Measurements from ENCODE around the gene CGB7.
"Not testable (repeated sequence)": the region's sequence is repeated elsewhere in the genome, so short reads cannot be mapped to it uniquely, and the experiment has no call there.

The CGB7 gene

GRCh38 chr19:49039736-49040135, 17.8 kb downstream of the CGB7 start:
- not testable (repeated sequence) for DNase-seq

- DNase-seq: not testable (repeated sequence)
Measured at GRCh38 chr19:49038557-49039276, 18.8 kb downstream of the CGB7 start.

- not testable (repeated sequence) for DNase-seq
Measured at GRCh38 chr19:49038111-49038510, 19.4 kb downstream of the CGB7 start.

- not testable (repeated sequence) for DNase-seq
Measured at GRCh38 chr19:49036815-49037214, 20.7 kb downstream of the CGB7 start, which contains the start of gene CGB1. Gene CGB1, minus strand, starts transcription at chr19:49036895. Its CDS starts 184 bp downstream, at chr19:49036711.

- DNase-seq: not testable (repeated sequence)
Measured at GRCh38 chr19:49031642-49032301, 25.8 kb downstream of the CGB7 start, which contains the start of gene CGB2. Gene CGB2, plus strand, starts transcription at chr19:49031890. Its CDS starts 206 bp downstream, at chr19:49032096.

- DNase-seq: not testable (repeated sequence)
Measured at GRCh38 chr19:49030323-49030722, 27.2 kb downstream of the CGB7 start.

- not testable (repeated sequence) for DNase-seq
Measured at GRCh38 chr19:49029749-49030148, 27.8 kb downstream of the CGB7 start.

- DNase-seq: not testable (repeated sequence)
Measured at GRCh38 chr19:49028686-49029085, 28.9 kb downstream of the CGB7 start.

GRCh38 chr19:49025599-49025998, 31.9 kb downstream of the CGB7 start:
- not testable (repeated sequence) for DNase-seq

GRCh38 chr19:49025088-49025487, 32.5 kb downstream of the CGB7 start:
- DNase-seq: not testable (repeated sequence)

- DNase-seq: not testable (repeated sequence)
Measured at GRCh38 chr19:49024233-49024632, 33.3 kb downstream of the CGB7 start, which contains the start of gene CGB3. Gene CGB3, minus strand, starts transcription at chr19:49024333. Its CDS starts 362 bp downstream, at chr19:49023971.

- no peak for DNase-seq
Measured at GRCh38 chr19:49022116-49022515, 35.4 kb downstream of the CGB7 start.

GRCh38 chr19:49020931-49021895, 36.3 kb downstream of the CGB7 start:
- DNase-seq: no peak

- DNase-seq: no peak
Measured at GRCh38 chr19:49020342-49020741, 37.2 kb downstream of the CGB7 start.

GRCh38 chr19:49019242-49019932, 38.2 kb downstream of the CGB7 start:
- DNase-seq: no peak

GRCh38 chr19:49018388-49019241, 38.9 kb downstream of the CGB7 start:
- not testable (repeated sequence) for DNase-seq

GRCh38 chr19:49017666-49018351, 39.7 kb downstream of the CGB7 start:
- peak; percentile 56 for DNase-seq

- DNase-seq: no peak
Measured at GRCh38 chr19:49017041-49017665, 40.4 kb downstream of the CGB7 start, which contains the start of gene LHB. Gene LHB, minus strand, starts transcription at chr19:49017091. Its CDS starts 10 bp downstream, at chr19:49017081.

- DNase-seq: no peak
Measured at GRCh38 chr19:49016067-49016839, 41.3 kb downstream of the CGB7 start.
